Body of pancreas (tissue), 4 donors: ENCODE measurements around the gene GPBP1.

Experiments
- POLR2A ChIP-seq, 3 donors: fragments of 450-650 bp; IDR thresholded peaks; one replicate each; pipeline ENCODE4 v1.6.1; 2016; ENCODE audit warnings: antibody characterized with exemption in 3 of 3, mild to moderate bottlenecking in 2 of 3
- TF ChIP-seq, protein P1 (sequence below), 7 experiments: fragments of 450-650 bp in 4 of 7; fragments of 200-600 bp in 3 of 7; sonication (generic) in 3 of 7; IDR thresholded peaks; one replicate each; pipeline ENCODE4 v1.5.1; 2016 to 2019; ENCODE audit warnings: antibody characterized with exemption in 7 of 7

DNA sequence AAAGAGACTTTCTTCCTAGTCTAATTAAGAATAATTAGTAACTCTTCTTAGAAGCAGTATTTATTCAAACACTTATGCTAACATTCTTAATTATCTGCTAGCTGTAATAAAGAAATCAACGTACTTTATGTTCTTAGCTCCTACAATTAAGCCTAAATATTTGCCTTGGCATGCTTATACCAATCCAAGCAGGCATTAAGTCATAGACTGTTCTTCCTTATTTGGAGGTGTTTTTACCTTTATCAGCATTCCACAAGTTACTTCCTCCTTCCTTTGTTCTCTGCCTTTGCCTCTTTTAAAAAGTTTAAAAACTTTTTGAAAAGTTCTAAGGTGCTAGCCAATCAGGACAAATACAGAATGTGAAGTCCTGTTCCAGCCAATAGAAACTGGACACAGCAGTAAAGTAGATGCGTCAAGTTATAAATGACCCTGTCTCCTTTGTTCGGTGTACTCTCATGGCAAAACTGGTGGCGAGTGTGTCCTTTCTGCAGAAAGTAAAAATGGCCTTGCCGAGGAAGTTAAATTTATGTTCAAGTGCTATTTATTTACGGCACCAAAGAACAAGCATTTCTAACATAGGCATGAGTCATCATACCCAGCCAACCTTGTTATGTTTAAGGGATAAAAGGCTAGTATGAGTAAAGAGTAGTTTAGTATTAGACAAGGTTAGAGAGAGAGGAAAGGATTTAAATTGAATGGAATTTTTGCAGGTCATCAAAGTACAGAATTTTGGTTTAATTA, 58.6 kb downstream of the GPBP1 start:
- TF ChIP-seq, protein P1, sequence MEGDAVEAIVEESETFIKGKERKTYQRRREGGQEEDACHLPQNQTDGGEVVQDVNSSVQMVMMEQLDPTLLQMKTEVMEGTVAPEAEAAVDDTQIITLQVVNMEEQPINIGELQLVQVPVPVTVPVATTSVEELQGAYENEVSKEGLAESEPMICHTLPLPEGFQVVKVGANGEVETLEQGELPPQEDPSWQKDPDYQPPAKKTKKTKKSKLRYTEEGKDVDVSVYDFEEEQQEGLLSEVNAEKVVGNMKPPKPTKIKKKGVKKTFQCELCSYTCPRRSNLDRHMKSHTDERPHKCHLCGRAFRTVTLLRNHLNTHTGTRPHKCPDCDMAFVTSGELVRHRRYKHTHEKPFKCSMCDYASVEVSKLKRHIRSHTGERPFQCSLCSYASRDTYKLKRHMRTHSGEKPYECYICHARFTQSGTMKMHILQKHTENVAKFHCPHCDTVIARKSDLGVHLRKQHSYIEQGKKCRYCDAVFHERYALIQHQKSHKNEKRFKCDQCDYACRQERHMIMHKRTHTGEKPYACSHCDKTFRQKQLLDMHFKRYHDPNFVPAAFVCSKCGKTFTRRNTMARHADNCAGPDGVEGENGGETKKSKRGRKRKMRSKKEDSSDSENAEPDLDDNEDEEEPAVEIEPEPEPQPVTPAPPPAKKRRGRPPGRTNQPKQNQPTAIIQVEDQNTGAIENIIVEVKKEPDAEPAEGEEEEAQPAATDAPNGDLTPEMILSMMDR (IDR thresholded peaks at IDR 0.05): no peak
- no peak for TF ChIP-seq POLR2A (IDR thresholded peaks at IDR 0.05)
